ENCODE results near the gene OSBPL6. TPM values are rescaled to one million over a fixed set of nuclear protein-coding genes. Genes with fewer than 3 reads are reported as not detected.

OSBPL6 gene
- total and polyA plus RNA-seq, 3 donors from 2014 or later, result 1.7 to 3.8 (median 2.6) TPM

- Histone ChIP-seq H3K9me3 (no peaks in the 10 kb centered on the region), H3K4me3 (no peak overlapping the region), H3K36me3 (ENCODE audit: low read depth, missing control alignments) (no peaks in the 10 kb centered on the region), H3K4me1 (no peaks in the 10 kb centered on the region), H3K27me3 (no peaks in the 10 kb centered on the region), H3K27ac (no peak overlapping the region)
- WGBS, 2 donors, result 93 to 98% methylated on average over 4 of the region's 4 CpGs
- TF ChIP-seq CTCF (IDR thresholded peaks at IDR 0.05), result no peak
- TF ChIP-seq POLR2A (IDR thresholded peaks at IDR 0.05), result no peak
- DNase-seq, result no peak
- intact Hi-C loops (cut with DNase I; ENCODE audit: low total_unique reads), result no loop called here
These were observed 231.0 kb downstream of the OSBPL6 start for GRCh38 chr2:178425255-178425827.

GRCh38 chr2:178426388-178426787 is 232.1 kb downstream of the OSBPL6 start:
- TF ChIP-seq CTCF (IDR thresholded peaks at IDR 0.05) (no peak), POLR2A (IDR thresholded peaks at IDR 0.05) (no peak)
- Histone ChIP-seq H3K4me1 (no peaks in the 10 kb centered on the region), H3K4me3 (no peak overlapping the region), H3K36me3 (ENCODE audit: low read depth, missing control alignments) (no peaks in the 10 kb centered on the region), H3K27ac (no peak overlapping the region), H3K27me3 (no peaks in the 10 kb centered on the region), H3K9me3 (no peaks in the 10 kb centered on the region)
- 94 to 97% methylated on average over 3 of the region's 3 CpGs for WGBS, 2 donors
- intact Hi-C loops (cut with DNase I; ENCODE audit: low total_unique reads), result no loop called here
- DNase-seq, result no peak

GRCh38 chr2:178427458-178427857 is 233.1 kb downstream of the OSBPL6 start:
- 87 to 92% methylated on average over 2 of the region's 2 CpGs for WGBS, 2 donors
- Histone ChIP-seq H3K4me1 (no peaks in the 10 kb centered on the region), H3K36me3 (ENCODE audit: low read depth, missing control alignments) (no peaks in the 10 kb centered on the region), H3K9me3 (no peaks in the 10 kb centered on the region), H3K27ac (no peak overlapping the region), H3K4me3 (no peak overlapping the region), H3K27me3 (no peaks in the 10 kb centered on the region)
- TF ChIP-seq CTCF (IDR thresholded peaks at IDR 0.05), result no peak
- no peak for TF ChIP-seq POLR2A (IDR thresholded peaks at IDR 0.05)
- no peak for DNase-seq
- intact Hi-C loops (cut with DNase I; ENCODE audit: low total_unique reads), result no loop called here

GRCh38 chr2:178428396-178428806 is 234.1 kb downstream of the OSBPL6 start:
- TF ChIP-seq POLR2A (IDR thresholded peaks at IDR 0.05), result no peak
- TF ChIP-seq CTCF (IDR thresholded peaks at IDR 0.05), result no peak
- Histone ChIP-seq H3K27ac (no peak overlapping the region), H3K4me3 (no peak overlapping the region), H3K36me3 (ENCODE audit: low read depth, missing control alignments) (no peaks in the 10 kb centered on the region), H3K9me3 (no peaks in the 10 kb centered on the region), H3K4me1 (no peaks in the 10 kb centered on the region), H3K27me3 (no peaks in the 10 kb centered on the region)
- intact Hi-C loops (cut with DNase I; ENCODE audit: low total_unique reads), result no loop called here
- no peak for DNase-seq
- 39 to 50% methylated on average over 1 of the region's 1 CpG for WGBS, 2 donors

- no peak for DNase-seq
- Histone ChIP-seq H3K27me3 (no peaks in the 10 kb centered on the region), H3K9me3 (no peaks in the 10 kb centered on the region), H3K27ac (no peak overlapping the region), H3K36me3 (ENCODE audit: low read depth, missing control alignments) (no peaks in the 10 kb centered on the region), H3K4me1 (no peaks in the 10 kb centered on the region), H3K4me3 (no peak overlapping the region)
- intact Hi-C loops (cut with DNase I; ENCODE audit: low total_unique reads), result no loop called here
- TF ChIP-seq POLR2A (IDR thresholded peaks at IDR 0.05) (no peak), CTCF (IDR thresholded peaks at IDR 0.05) (no peak)
These were observed 235.0 kb downstream of the OSBPL6 start for GRCh38 chr2:178429336-178429735.
